ENCODE results near the gene SPOCK1. TPM values are rescaled to one million over a fixed set of nuclear protein-coding genes. Genes with fewer than 3 reads are reported as not detected.

The SPOCK1 gene
- polyA plus RNA-seq, 1 experiment: 304 TPM

GRCh38 chr5:137071931-137072330 lies 427.2 kb downstream of the SPOCK1 start:
- no peaks in the 10 kb centered on the region for H3K27me3 ChIP-seq (ENCODE audit: control insufficient read depth, insufficient read depth, low read length)
- DNase-seq (ENCODE audit: low read depth): no peak
- TF ChIP-seq CTCF (IDR thresholded peaks at IDR 0.05; ENCODE audit: insufficient read depth, low read depth, low read length): no peak
- H3K4me3 ChIP-seq (ENCODE audit: low read depth, low read length): no peak overlapping the region
- ChIA-PET POLR2A (no interaction called here), CTCF (no interaction called here)
- peaks cover 1% of the 10 kb centered on the region; the same call in 1 of the 2 replicates for H3K36me3 ChIP-seq (ENCODE audit: control insufficient read depth, insufficient read depth, low read length)

- Histone ChIP-seq H3K36me3 (ENCODE audit: control insufficient read depth, insufficient read depth, low read length) (peaks cover 1% of the 10 kb centered on the region; the same call in 1 of the 2 replicates), H3K4me3 (ENCODE audit: low read depth, low read length) (no peak overlapping the region), H3K27me3 (ENCODE audit: control insufficient read depth, insufficient read depth, low read length) (no peaks in the 10 kb centered on the region)
- POLR2A ChIA-PET: no interaction called here
- CTCF ChIA-PET: interaction anchor here (1.1 kb wide), 1 partner anchor 249 kb away, joined by 3 read pairs; no protein-coding TSS in a partner anchor
- DNase-seq (ENCODE audit: low read depth): no peak
- no peak for TF ChIP-seq CTCF (IDR thresholded peaks at IDR 0.05; ENCODE audit: insufficient read depth, low read depth, low read length)
These were observed 427.6 kb downstream of the SPOCK1 start for GRCh38 chr5:137071526-137071925.

- Histone ChIP-seq H3K27me3 (ENCODE audit: control insufficient read depth, insufficient read depth, low read length) (no peaks in the 10 kb centered on the region), H3K36me3 (ENCODE audit: control insufficient read depth, insufficient read depth, low read length) (peaks cover 1% of the 10 kb centered on the region; the same call in 1 of the 2 replicates), H3K4me3 (ENCODE audit: low read depth, low read length) (no peak overlapping the region)
- no peak for DNase-seq (ENCODE audit: low read depth)
- CTCF ChIA-PET: interaction anchor here (0.8 to 1.5 kb wide), 4 partner anchors 8 to 250 kb away, joined by 3 to 4 read pairs (median 4); no protein-coding TSS in a partner anchor
- TF ChIP-seq CTCF (IDR thresholded peaks at IDR 0.05; ENCODE audit: insufficient read depth, low read depth, low read length): no peak
- POLR2A ChIA-PET: interaction anchor here (0.6 kb wide), 1 partner anchor 12 kb away, joined by 6 read pairs; no protein-coding TSS in a partner anchor
These were observed 428.6 kb downstream of the SPOCK1 start for GRCh38 chr5:137070521-137070920.

GRCh38 chr5:137069358-137069757 lies 429.8 kb downstream of the SPOCK1 start:
- ChIA-PET POLR2A (no interaction called here), CTCF (interaction anchor here (1.2 kb wide), 1 partner anchor 10 kb away, joined by 4 read pairs; no protein-coding TSS in a partner anchor)
- no peaks in the 10 kb centered on the region for H3K27me3 ChIP-seq (ENCODE audit: control insufficient read depth, insufficient read depth, low read length)
- no peak for TF ChIP-seq CTCF (IDR thresholded peaks at IDR 0.05; ENCODE audit: insufficient read depth, low read depth, low read length)
- no peak overlapping the region for H3K4me3 ChIP-seq (ENCODE audit: low read depth, low read length)
- H3K36me3 ChIP-seq (ENCODE audit: control insufficient read depth, insufficient read depth, low read length): peaks cover 1% of the 10 kb centered on the region; the same call in 1 of the 2 replicates
- DNase-seq (ENCODE audit: low read depth): no peak

- no peak for TF ChIP-seq CTCF (IDR thresholded peaks at IDR 0.05; ENCODE audit: insufficient read depth, low read depth, low read length)
- no peak for DNase-seq (ENCODE audit: low read depth)
- no peaks in the 10 kb centered on the region for H3K27me3 ChIP-seq (ENCODE audit: control insufficient read depth, insufficient read depth, low read length)
- POLR2A ChIA-PET: no interaction called here
- no peaks in the 10 kb centered on the region for H3K36me3 ChIP-seq (ENCODE audit: control insufficient read depth, insufficient read depth, low read length)
- no peak overlapping the region for H3K4me3 ChIP-seq (ENCODE audit: low read depth, low read length)
- CTCF ChIA-PET: interaction anchor here (1.2 kb wide), 2 partner anchors 9 to 21 kb away, joined by 3 to 4 read pairs; no protein-coding TSS in a partner anchor
These were observed 437.7 kb downstream of the SPOCK1 start for GRCh38 chr5:137061382-137061781.
